Common myeloid progenitor, CD34-positive (primary cell): ENCODE data around the gene ATAD1.
"Not testable (repeated sequence)": the region's sequence is repeated elsewhere in the genome, so short reads cannot be mapped to it uniquely, and the experiment has no call there.

Experiments used
- CTCF ChIA-PET: fragments of 350-600 bp; sonication (Branson Sonifier 250); formaldehyde crosslinking; loops from one replicate; lab custom pipeline; 2021; ENCODE audit warnings: antibody characterized with exemption; lab: Charles Lee
- POLR2A ChIA-PET: fragments of 350-600 bp; sonication (Branson Sonifier 250); formaldehyde crosslinking; loops from one replicate; lab custom pipeline; 2021; ENCODE audit warnings: antibody characterized with exemption; lab: Charles Lee
- DNase-seq, 3 donors: peaks; one replicate each; pipeline versions ENCODE4 v3.0.0 to v3.0.0-alpha.2; 2013
- H3K27ac ChIP-seq, 2 experiments: 1 replicate in 1 of 2; 2 replicates in 1 of 2; pipeline ENCODE4 v1.7.0; 2013; ENCODE audit warnings: inconsistent platforms in 2 of 2, low read length in 2 of 2, mild to moderate bottlenecking in 2 of 2, low read depth in 1 of 2, moderate library complexity in 1 of 2; ENCODE audit not compliant: severe bottlenecking in 2 of 2, insufficient read depth in 1 of 2, poor library complexity in 1 of 2
- H3K27me3 ChIP-seq, 5 experiments: replicated peaks in 2 of 5; 1 replicate in 3 of 5; 2 replicates in 2 of 5; pipeline versions ENCODE4 v1.6.1 to v1.7.0; 2013; ENCODE audit warnings: low read length in 4 of 5, mild to moderate bottlenecking in 2 of 5, moderate library complexity in 2 of 5, inconsistent platforms in 1 of 5; ENCODE audit not compliant: insufficient read depth in 5 of 5, control insufficient read depth in 4 of 5
- H3K36me3 ChIP-seq, 4 experiments: 1 replicate in 2 of 4; 2 replicates in 2 of 4; pipeline versions ENCODE4 v1.6.1 to v1.7.0; 2013; ENCODE audit warnings: low read length in 3 of 4, control low read depth in 1 of 4, mild to moderate bottlenecking in 1 of 4; ENCODE audit not compliant: control insufficient read depth in 4 of 4, insufficient read depth in 4 of 4
- H3K4me1 ChIP-seq, 4 experiments: 1 replicate in 3 of 4; 2 replicates in 1 of 4; pipeline versions ENCODE4 v1.6.1 to v1.7.1; 2013; ENCODE audit warnings: low read length in 3 of 4, mild to moderate bottlenecking in 3 of 4, control low read depth in 1 of 4, inconsistent platforms in 1 of 4, moderate library complexity in 1 of 4; ENCODE audit not compliant: control insufficient read depth in 4 of 4, insufficient read depth in 4 of 4; ENCODE audit errors: control extremely low read depth in 1 of 4
- H3K4me3 ChIP-seq, 7 experiments: 1 replicate in 4 of 7; 2 replicates in 3 of 7; pipeline versions ENCODE4 v1.5.1 to v1.7.0; 2013; ENCODE audit warnings: mild to moderate bottlenecking in 7 of 7, low read length in 6 of 7, moderate library complexity in 6 of 7, inconsistent platforms in 2 of 7, low read depth in 2 of 7, control low read depth in 1 of 7; ENCODE audit not compliant: insufficient read depth in 4 of 7, control insufficient read depth in 1 of 7; ENCODE audit errors: extremely low read depth in 1 of 7
- H3K9me3 ChIP-seq, 5 experiments: 1 replicate in 4 of 5; 2 replicates in 1 of 5; pipeline versions ENCODE4 v1.6.1 to v1.7.1; 2013; ENCODE audit warnings: low read length in 4 of 5, mild to moderate bottlenecking in 2 of 5, inconsistent platforms in 1 of 5, low read depth in 1 of 5, moderate library complexity in 1 of 5; ENCODE audit not compliant: control insufficient read depth in 4 of 5, insufficient read depth in 2 of 5; ENCODE audit errors: control extremely low read depth in 1 of 5
- WGBS: methylation state at CpG from one replicate; pipeline ENCODE4 v1.1.5; 2013; ENCODE audit not compliant: insufficient coverage; 5-methylcytosine and 5-hydroxymethylcytosine counted together

The ATAD1 gene

DNA sequence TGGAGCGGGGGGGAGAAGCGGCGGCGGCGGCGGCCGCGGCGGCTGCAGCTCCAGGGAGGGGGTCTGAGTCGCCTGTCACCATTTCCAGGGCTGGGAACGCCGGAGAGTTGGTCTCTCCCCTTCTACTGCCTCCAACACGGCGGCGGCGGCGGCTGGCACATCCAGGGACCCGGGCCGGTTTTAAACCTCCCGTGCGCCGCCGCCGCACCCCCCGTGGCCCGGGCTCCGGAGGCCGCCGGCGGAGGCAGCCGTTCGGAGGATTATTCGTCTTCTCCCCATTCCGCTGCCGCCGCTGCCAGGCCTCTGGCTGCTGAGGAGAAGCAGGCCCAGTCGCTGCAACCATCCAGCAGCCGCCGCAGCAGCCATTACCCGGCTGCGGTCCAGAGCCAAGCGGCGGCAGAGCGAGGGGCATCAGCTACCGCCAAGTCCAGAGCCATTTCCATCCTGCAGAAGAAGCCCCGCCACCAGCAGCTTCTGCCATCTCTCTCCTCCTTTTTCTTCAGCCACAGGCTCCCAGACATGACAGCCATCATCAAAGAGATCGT, 46.0 kb upstream of the ATAD1 start:
- Histone ChIP-seq H3K4me3 (peak overlapping the region; percentile 63 to 100 (median 98)), H3K4me1 (peaks cover 20 to 36% (median 26%) of the 10 kb centered on the region in 4 experiments), H3K27ac (peak overlapping the region; percentile 78 to 88)
- not testable (repeated sequence) for H3K27me3 ChIP-seq, H3K36me3 ChIP-seq, H3K9me3 ChIP-seq
- peak in 2 of 3 donors; percentile 57 to 68 for DNase-seq
- WGBS, result 0% methylated on average over 24 of the region's 47 CpGs
- ChIA-PET CTCF (interaction anchor here (1.3 to 6.9 kb wide), 2 partner anchors 14 to 524 kb away, joined by 3 to 54 read pairs; no protein-coding TSS in a partner anchor), POLR2A (interaction anchor here (0.9 to 3.4 kb wide), 5 partner anchors 11 to 522 kb away, joined by 3 to 19 read pairs (median 6); no protein-coding TSS in a partner anchor)

DNA sequence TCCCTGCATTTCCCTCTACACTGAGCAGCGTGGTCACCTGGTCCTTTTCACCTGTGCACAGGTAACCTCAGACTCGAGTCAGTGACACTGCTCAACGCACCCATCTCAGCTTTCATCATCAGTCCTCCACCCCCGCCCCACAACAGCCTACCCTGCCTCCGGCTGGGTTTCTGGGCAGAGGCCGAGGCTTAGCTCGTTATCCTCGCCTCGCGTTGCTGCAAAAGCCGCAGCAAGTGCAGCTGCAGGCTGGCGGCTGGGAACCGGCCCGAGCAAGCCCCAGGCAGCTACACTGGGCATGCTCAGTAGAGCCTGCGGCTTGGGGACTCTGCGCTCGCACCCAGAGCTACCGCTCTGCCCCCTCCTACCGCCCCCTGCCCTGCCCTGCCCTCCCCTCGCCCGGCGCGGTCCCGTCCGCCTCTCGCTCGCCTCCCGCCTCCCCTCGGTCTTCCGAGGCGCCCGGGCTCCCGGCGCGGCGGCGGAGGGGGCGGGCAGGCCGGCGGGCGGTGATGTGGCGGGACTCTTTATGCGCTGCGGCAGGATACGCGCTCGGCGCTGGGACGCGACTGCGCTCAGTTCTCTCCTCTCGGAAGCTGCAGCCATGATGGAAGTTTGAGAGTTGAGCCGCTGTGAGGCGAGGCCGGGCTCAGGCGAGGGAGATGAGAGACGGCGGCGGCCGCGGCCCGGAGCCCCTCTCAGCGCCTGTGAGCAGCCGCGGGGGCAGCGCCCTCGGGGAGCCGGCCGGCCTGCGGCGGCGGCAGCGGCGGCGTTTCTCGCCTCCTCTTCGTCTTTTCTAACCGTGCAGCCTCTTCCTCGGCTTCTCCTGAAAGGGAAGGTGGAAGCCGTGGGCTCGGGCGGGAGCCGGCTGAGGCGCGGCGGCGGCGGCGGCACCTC, 45.3 kb upstream of the ATAD1 start, which contains the start of the genes KLLN and PTEN:
Gene KLLN, minus strand, starts transcription at position 481 of the 891 bp plus-strand sequence. CDS start 1,046 bp downstream, outside the sequence.
Gene PTEN, plus strand, starts transcription at position 573 of the 891 bp plus-strand sequence. CDS start 845 bp downstream, outside the sequence.
- Histone ChIP-seq H3K4me3 (peak within 1 kb of the TSS; percentile 63 to 100 (median 98)), H3K36me3 (peaks cover 0 to 2% (median 1%) of the 10 kb centered on the region in 4 experiments), H3K27ac (peak within 1 kb of the TSS; percentile 78 to 88), H3K9me3 (no peaks in the 10 kb centered on the region), H3K27me3 (no peaks in the 10 kb centered on the region), H3K4me1 (peaks cover 16 to 31% (median 23%) of the 10 kb centered on the region in 4 experiments)
- WGBS, result 0% methylated on average over 74 of the region's 89 CpGs
- CTCF ChIA-PET, result interaction anchor here (0.9 to 6.9 kb wide), 10 partner anchors 12 to 689 kb away, joined by 3 to 54 read pairs (median 6); no protein-coding TSS in a partner anchor
- POLR2A ChIA-PET, result interaction anchor here (0.7 to 3.4 kb wide), 7 partner anchors 11 to 523 kb away, joined by 3 to 19 read pairs (median 4); no protein-coding TSS in a partner anchor
- DNase-seq, result peak; percentile 93 to 95 (median 94)

DNA sequence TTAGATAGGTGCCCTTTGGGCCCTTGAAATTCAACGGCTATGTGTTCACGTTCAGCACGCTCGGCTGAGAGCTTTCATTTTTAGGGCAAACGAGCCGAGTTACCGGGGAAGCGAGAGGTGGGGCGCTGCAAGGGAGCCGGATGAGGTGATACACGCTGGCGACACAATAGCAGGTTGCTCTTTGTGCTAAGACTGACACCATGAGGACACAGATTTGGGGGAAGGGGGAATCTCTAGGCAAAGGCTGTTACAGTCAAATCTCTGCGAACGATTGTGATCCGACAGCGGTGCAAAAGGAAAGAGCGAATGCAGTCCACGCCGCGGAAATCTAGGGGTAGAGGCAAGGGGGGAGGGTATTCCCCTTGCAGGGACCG, 44.6 kb upstream of the ATAD1 start:
- ChIA-PET CTCF (interaction anchor here (0.7 to 6.9 kb wide), 20 partner anchors 10 to 690 kb away, joined by 3 to 54 read pairs (median 4); no protein-coding TSS in a partner anchor), POLR2A (interaction anchor here (0.7 to 3.4 kb wide), 8 partner anchors 13 to 524 kb away, joined by 3 to 19 read pairs (median 4); partner anchors contain the start of gene ATAD1)
- Histone ChIP-seq H3K36me3 (peaks cover 0 to 2% (median 0%) of the 10 kb centered on the region in 4 experiments), H3K4me1 (peaks cover 11 to 28% (median 21%) of the 10 kb centered on the region in 4 experiments), H3K27ac (peak overlapping the region; percentile 77 to 88), H3K4me3 (peak overlapping the region; percentile 63 to 99 (median 95)), H3K27me3 (no peaks in the 10 kb centered on the region), H3K9me3 (no peaks in the 10 kb centered on the region)
- 0% methylated on average over 20 of the region's 21 CpGs for WGBS
- DNase-seq, result no peak

DNA sequence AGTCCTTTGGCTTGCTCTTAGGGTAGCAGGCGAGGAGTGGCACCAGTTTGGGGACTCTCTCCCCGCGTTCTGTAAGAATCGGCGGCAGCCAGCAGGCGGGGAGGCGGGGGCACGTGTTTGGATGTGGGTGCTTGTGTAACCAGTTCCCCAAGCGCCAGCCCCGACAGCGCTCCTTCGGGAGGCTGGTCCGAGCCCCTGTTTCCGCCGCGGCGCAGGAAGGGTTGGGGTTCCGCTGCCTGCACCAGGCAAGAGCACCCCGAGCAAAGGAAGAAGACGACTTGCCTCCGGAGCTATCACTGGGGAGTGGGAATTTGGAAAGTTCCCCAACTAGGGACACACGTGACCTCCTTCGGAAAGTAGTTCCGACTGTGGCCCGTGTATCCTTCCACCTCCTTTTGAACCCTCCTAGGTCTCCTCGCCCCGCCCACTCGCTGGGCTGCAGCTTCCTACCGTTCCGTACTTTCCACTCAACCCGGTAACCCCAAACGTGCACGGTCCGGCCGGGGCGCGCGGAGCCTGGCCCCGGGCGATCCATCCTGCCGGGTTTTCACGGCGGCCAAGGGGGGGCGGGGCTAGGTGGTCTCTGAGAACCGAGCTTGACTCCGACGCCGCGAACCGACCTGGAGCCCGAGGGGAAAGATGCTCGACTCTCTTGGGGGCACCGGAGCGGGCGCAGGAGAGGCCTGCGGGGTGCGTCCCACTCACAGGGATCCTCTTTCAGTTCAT, 44.1 kb upstream of the ATAD1 start:
- Histone ChIP-seq H3K36me3 (peaks cover 0 to 2% (median 0%) of the 10 kb centered on the region in 4 experiments), H3K4me1 (peaks cover 8 to 25% (median 20%) of the 10 kb centered on the region in 4 experiments), H3K4me3 (peak overlapping the region; percentile 63 to 99 (median 95)), H3K27me3 (no peaks in the 10 kb centered on the region), H3K27ac (peak overlapping the region; percentile 77 to 88), H3K9me3 (no peaks in the 10 kb centered on the region)
- ChIA-PET POLR2A (interaction anchor here (0.6 to 3.4 kb wide), 13 partner anchors 11 to 528 kb away, joined by 3 to 19 read pairs (median 3); partner anchors contain the start of gene ATAD1), CTCF (interaction anchor here (0.7 to 6.9 kb wide), 25 partner anchors 9 to 690 kb away, joined by 3 to 54 read pairs (median 3); no protein-coding TSS in a partner anchor)
- DNase-seq, result peak; percentile 99 to 100 (median 100)
- under 1% methylated on average over 49 of the region's 57 CpGs for WGBS

DNA sequence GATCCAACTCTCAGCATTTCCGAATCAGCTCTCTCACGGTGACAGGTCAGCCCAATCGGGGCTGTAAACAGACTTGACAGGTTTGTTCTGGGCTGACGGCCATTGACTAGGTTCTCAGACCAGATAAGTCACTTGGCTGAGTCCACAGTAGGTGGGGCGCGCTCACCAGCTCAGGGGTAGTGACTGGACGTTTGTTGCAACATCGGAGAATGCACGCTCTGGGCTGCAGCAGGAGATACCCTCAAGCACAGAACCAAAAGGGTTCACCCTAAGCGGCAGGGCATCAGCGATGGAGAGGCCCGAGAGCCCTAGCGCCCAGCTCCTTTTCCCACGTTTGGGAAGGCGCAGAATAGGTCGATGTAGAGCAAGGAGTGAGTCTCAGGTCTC, 43.5 kb upstream of the ATAD1 start:
- WGBS, result 0% methylated on average over 15 of the region's 16 CpGs
- Histone ChIP-seq H3K27ac (peak overlapping the region; percentile 51 to 88), H3K9me3 (peaks cover 0 to under 1% (median under 1%) of the 10 kb centered on the region in 5 experiments), H3K36me3 (peaks cover 0 to 2% (median 0%) of the 10 kb centered on the region in 4 experiments), H3K4me1 (peaks cover 8 to 25% (median 20%) of the 10 kb centered on the region in 4 experiments), H3K27me3 (no peaks in the 10 kb centered on the region), H3K4me3 (peak overlapping the region; percentile 63 to 99 (median 95))
- DNase-seq, result peak in 2 of 3 donors; percentile 75 to 79
- ChIA-PET CTCF (interaction anchor here (0.8 to 6.9 kb wide), 20 partner anchors 9 to 699 kb away, joined by 3 to 54 read pairs (median 4); no protein-coding TSS in a partner anchor), POLR2A (interaction anchor here (0.6 to 3.4 kb wide), 7 partner anchors 10 to 529 kb away, joined by 3 to 19 read pairs (median 3); no protein-coding TSS in a partner anchor)
